SU-DHL-6 (cell line): Measurements from ENCODE around the gene ATOSB.

Experiments
- CTCF ChIP-seq: fragments of 200-600 bp; sonication (generic); IDR thresholded peaks from one replicate; pipeline ENCODE4 v1.5.1; 2017; ENCODE audit warnings: antibody characterized with exemption, mild to moderate bottlenecking, low read length, moderate library complexity; ENCODE audit not compliant: insufficient read depth, poor library complexity, severe bottlenecking
- EZH2phosphoT487 ChIP-seq: fragments of 200-600 bp; sonication (generic), shearing (Covaris generic); conservative IDR thresholded peaks from 2 replicates; pipeline ENCODE4 v1.6.1; 2018; ENCODE audit warnings: mild to moderate bottlenecking, antibody characterized with exemption, low read length, moderate library complexity, mixed read lengths

GRCh38 chr9:35102769-35103659, 12.6 kb downstream of the ATOSB start, which contains the start of gene STOML2:
- TF ChIP-seq CTCF (no peak), EZH2phosphoT487 (no peak)
